HG02852 (cell line): ENCODE data around the gene GALNT10.

Experiments
- ATAC-seq: cut with Tn5 transposase; IDR thresholded peaks from one replicate; pipeline ENCODE4 v1.9.1; 2021; ENCODE audit warnings: mild to moderate bottlenecking, moderate library complexity; ENCODE audit not compliant: unreplicated experiment

GALNT10 gene

DNA sequence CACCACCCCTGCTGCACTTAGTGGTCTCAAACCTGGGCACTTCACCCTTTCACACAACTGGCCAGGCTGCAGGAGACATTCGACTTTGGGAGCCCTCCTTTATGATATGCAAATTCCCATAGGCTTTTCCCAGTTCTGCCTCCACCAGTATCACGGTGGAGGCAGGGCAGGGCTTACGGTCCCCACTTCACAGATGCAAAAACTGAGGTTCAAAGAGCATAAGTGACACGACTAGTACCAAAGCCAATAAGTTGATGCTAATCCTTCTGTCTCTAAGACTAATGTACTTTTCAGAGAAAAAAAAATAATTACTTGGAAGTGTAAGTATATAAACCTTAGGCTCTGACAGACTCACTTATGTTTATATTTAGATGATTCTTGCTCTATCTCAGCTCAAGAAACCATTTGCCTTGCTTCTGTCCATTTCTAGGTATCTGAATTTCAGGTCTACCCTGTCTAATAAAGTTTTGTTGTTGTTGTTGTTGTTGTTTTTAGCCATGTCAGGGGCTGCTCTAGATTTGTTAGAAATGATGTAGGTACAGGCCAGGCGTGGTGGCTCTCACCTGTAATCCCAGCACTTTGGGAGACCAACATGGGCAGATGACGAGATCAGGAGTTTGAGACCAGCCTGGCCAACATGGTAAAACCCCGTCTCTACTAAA, 10.7 kb downstream of the GALNT10 start:
- no peak for ATAC-seq

DNA sequence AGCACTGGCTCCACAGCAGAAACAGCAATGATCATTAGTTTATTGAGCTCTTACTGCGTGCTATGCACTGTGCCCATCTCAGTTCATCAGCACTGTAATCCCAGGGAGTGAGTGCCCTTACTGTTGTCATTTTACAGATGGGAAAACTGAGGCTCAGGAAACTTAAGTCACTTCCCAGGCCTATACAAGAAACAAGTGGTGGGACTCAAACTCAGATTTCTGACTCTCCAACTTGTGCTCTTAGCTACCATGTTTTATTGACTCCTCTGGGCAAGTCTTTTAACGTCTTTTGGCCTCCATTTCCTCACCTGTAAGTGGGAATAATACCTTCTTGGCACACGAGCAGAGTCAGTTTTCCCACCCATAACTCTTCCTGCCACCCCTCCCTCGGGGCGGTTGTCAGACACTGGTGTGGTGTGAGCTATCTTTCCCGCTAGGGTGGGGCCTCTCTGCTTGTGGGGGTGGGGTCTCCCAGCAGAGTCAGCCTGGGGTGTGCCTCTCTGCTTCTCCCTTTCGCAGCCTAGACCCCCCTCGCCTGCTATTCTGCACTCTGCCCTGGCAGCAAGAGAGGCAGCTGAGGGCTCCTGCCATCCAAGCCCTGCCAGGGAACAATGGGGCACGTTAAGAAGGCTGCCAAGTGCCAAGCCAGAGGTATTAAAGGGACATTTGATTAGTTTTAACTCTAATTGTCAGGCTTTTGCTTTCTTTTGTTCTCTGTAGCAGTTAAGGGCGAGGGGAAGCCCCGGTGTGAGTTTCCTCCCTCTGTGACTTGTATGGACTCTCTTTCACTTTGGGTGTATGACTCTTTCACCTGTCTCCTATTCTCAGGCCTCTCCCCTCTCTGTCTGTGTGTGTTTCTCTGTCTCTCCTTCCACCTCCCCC, 12.1 kb downstream of the GALNT10 start:
- peak; percentile 99 for ATAC-seq

DNA sequence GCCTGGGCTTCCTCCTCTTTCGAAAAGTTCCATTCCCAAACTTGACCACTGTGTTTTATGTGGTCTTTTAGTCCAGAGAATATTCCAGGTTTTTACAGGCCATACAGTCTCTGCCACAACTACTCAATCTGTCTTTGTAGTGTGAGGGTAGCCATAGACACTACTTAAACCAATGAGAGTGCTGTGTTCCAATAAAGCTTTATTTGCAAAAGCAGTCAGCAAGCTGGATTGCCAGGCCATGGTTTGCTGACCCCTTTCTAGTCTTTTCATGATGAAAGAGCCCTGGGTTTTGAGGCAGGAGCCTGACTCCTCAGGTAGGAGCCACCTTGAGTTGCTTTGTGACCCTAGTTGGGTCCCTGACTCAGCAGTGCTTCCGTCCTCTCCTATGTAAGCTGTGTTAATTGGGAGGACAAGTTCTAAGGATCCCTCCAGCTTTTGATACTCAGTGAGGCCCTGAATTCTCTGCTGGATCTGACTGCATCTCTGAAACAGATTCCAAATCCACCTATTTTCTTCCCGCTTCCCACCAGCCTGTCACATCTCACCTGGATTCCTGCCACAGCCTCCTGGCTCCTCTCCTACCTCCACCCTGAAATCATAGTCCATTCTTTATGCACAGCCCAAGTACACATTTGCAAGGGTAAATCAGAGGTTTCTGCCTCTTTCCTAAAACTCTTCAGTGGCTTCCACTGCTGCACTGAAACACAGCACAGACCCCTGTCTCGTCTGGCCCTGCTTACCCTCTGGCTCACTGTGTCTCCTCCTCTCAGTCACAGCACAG, 13.5 kb downstream of the GALNT10 start:
- ATAC-seq = no peak

DNA sequence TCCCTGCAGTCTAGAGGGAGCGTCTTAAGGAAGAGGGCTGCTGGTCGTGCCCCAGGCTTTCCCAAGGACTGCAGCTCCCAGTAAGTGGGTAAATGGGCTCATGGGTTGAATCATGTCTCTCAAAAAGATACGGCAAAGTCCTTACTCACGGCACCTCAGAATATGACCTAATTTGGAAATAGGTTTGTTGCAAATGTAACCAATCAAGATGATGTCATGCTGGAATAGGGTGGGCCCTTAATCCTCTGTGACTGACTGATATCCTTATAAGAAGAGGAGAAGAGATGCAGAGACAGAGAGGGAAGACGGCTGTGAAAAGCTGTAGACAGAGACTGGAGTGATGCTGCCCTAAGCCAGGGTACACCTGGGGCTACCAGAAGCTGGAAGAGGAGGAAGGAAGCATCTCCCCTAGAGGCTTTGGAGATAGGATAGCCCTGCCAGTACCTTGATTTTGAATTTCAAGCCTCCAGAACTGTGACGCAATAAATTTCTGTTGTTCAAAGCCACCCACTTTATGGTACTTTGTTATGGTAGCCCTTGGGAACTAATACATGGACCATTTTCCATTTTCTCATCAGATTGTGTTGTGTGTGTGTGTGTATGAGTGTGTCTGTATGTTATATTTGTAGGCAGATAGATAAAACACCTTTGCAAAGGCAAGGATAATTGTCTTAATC, 15.0 kb downstream of the GALNT10 start:
- ATAC-seq = no peak

DNA sequence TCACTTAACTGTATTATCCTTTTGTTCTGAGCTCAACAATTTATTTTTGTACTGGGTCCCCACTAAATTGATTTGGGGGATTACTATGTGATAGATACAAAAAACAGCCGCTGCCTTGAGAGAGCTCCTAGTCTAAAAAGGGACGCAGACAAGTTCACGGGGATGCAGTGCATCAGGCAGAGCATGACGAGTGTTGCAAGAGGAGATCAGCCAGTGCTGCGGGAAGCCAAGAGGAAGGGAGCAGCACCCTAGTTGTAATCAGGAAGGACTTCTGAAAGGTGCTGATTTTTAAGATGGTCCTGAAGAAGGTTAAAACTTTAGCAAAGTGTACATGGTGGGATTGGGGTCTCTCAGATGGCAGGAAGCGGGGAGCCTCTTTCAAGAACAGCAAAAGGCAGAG, 15.8 kb downstream of the GALNT10 start:
- ATAC-seq = no peak

DNA sequence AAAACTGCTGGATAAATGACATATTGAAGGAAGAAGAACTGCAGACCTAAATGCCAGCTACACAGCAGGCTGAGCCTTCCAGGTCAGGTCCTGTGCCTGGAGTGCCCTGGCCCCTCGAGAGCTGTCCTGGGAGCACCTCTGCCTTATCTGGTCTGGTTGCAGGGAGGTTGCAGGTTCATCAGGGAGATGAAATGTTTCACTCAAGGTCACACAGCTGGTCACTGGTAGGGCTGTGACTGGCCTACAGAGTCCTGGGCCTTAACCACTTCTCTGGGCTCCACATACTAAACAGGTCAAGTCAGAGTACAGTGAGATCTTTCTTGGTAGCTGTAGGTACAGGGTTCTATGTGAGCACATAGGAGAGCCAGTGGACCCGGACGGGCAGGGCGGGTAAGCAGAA, 16.7 kb downstream of the GALNT10 start:
- no peak for ATAC-seq

DNA sequence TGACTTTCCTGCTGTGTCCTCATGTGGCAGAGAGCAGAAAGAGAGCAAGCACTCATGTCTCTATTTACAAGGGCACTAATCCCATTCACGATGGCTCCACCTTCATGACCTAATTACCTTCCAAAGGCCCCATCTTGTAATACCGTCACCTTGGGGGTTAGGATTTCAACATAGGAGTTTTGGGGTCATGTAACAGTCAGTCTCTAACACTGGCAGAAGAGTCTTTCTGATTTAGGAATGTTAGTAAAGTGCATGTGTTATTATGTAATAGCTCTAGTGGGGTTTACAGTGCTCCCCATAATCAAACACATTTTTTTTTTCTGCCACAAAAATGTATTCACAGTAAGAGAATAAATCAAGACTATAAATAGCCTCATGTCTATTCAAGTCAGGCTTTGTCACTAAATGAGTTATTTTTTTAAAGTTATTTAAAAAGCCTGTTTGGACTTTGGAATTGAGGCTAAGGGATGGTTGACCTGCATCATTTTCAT, 19.1 kb downstream of the GALNT10 start:
- no peak for ATAC-seq

DNA sequence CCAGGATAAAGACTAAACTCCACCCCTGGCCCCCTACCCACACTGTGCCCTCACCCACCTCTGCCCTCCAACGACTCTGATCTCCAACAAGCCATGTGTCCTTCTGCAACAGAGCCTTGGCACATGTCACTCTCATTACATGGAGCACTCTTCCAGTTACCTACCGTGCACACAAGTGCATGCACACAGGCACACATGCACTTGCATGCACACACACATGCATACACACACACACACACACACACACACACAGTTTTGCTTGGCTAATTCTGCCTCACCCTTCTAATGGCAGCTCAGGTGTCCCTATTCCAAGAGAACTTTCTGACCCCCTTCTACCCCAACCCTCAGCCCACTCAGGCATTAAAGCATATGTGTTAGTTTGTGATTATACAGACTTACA, 19.6 kb downstream of the GALNT10 start:
- ATAC-seq = no peak

DNA sequence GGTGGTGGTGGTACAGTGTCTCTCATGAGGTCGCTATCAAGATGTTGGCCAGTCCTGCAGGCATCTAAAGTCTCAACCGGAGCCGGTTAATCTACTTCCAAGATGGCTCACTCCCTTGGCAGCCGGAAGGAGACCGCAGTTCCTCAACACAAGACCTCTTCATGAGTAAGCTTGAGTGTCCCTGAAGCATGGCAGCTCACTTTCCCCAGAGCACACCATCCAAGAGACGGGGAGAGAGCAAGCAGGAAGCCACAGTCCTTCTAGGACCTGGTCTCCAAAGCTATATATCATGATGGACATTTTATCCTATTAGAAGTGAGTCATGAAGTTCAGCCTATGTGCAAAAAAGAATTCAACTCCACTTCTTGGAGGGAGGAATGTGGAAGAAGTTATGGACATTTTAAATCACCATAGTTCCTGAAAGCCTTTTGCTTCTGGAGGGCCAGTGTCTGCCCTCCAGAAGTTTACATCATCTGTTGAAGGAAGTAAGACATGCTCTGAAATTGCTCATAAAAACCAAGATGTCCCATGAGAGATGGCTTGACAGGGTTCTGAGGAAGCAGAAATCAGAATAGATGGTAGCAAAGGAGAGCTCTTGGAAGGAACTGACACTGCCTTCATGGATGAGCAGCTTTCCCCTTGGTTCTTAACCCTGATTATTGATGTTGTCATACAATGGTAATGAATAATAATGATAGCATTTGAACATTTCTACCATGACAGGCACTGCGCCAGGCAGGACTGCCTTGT, 21.3 kb downstream of the GALNT10 start:
- ATAC-seq = no peak

DNA sequence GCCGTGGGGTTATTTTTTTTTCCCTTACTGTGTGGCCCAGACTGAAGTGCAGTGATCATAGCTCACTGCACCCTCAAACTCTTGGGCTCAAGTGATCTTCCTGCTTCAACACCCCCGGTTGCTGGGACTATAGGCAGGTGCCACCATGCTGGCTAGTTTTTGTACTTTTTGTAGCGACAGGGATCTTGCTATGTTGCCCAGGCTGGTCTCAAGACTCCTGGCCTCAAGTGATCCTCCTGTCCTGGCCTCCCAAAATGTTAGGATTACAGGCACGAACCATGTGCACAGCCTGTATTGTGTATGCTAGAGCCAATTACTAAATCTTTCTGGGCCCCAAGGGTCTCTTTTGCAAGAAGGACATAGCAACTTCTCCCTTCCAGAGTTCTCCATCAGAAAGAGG, 23.1 kb downstream of the GALNT10 start:
- no peak for ATAC-seq

DNA sequence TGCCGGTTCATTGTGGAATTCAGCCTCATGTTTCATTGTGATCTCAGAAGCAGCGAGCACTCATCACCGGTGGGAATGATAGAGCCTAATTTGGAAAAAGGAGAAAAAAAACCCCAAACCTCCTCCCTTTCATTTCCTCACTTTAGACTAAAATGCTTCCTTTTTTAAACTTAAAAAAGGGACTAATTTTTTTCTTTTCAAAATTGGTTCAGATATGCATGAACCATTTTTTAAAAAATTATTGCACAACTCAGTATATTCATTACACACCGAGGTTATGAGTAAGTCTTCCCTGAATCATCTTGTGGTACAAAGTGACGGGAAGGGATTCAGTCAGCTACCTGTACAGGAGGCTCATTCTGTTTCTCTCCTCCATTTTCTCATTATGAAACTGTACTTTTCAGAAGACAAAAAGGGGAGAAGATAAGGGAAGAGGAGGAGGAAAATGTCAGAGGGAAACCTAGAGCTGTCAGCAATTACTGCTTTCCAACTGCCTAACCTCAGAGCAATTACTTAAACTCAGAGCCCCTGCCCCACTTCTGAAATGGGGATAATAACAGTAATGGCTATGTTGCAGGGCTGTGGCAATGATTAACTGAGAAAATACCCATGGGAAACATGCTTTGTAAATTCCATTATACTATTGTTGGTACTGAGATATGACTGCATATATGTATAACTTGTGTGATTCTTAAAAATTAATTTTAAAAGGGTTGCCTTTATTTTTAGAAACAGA, 24.0 kb downstream of the GALNT10 start:
- ATAC-seq = peak; percentile 89

DNA sequence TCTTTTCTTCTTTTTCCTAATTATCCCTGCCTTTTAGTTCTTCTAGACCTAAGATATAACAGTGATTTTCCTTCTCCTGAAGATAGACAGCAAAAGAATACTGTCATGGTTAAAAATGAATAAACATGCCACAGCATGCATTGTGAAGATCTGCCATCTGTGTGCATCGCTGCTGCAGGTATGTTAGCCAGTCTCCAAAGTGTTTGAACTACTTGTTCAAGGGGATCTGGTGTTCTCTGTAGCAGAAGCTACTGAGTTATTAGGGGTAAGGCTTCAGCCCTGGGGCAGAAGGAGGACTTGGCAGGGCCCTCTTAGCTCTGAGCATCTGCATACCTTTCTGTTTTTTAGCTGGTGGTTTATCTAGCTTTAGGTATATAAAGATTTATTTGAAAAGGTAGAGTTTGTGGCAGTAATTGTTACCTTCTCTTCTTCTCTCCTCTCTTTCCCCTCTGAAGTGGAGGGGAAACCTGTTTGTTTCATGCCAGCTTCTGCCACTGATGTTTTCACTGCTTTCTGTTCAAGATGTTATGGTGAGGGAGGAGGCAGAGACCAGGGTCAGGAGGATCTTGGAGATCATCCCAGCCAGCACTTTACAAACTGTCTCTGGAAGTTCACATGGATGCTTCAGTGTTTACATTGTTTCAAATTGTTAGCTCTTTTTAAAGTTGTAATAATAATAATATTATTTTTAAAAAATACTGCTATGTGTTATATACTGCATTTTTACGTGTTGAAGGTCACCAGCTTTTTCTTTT, 25.2 kb downstream of the GALNT10 start:
- no peak for ATAC-seq

DNA sequence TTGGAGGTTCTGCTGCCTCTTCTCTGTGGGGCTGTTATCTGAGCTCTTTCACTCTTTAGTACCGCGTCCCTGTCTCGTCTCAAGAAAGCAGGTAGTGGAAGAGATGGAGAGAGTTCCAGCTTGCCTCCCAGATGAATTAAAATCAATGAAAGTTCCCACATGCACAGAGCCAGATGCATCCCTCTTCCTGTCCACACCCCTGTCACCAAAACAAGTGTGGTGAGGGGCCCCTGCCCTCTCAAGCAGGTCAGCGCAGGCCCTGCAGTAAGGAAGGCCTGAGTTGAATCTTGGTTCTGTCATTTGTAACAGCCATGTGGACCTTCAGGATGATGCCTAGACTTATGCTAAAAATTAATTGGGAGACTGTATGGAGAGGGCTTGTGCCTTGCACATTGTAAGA, 26.9 kb downstream of the GALNT10 start:
- ATAC-seq = no peak

DNA sequence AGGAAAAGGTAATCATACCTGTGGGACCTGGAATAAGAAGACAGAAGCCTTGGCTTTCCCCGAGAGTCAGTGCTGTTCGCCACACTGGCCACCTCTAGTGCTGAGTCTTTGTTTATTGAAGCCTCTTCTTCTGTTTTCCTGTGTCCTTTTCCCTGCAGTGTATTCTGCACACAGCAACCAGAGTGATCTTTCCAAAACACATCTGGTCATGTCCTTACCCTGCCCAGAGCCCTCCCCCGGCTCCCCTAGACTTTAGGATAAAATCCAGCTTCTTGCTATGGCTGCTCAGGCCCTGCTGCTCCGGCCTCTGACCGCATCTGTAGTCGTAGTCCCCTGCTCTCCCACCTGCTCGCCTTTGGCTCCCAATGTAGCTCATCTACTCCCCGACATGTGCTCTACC, 28.3 kb downstream of the GALNT10 start:
- ATAC-seq = no peak

DNA sequence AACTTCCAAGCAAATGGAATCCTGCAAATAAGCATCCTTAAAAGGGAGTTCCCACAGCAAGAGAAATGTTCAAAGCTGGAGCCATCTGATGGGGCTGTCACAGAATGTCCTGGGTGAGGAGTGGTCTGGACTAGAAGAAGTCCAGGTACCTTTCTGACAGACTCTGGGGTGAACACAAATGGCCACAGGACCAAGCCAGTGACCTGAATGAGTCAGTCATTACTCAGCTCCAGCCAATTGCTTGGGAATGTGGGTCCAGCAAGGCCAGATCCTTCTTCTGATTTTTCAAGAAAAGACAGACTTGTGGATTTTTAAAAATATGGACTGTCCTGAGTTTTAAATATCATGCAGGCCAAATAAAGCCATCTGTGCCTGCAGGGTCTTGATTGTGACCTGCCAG, 30.1 kb downstream of the GALNT10 start:
- no peak for ATAC-seq

DNA sequence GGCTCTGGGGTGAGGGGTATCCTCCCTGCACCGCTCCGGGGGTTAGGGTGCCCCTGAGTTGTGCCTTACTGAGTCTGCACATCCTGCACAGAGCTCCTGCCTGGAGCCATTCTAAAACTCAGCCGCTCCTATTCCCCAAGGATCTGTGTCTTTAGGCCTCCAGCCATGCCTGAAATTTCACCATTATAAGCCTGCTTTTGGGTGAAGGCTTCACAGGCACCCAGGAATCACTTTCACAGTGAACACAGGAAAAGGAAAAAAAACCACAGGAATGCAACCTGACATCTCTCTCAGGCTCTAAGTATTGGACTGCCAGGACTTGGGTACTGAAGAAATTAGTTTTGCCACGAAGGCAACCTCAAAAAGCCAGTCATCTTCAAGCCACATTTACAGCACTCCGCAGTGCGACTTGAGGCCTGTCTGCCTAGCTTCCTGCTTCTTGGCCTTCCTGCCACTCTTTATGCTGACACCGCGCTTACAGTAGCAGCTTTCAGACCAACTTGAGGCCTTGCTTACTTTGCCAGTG, 30.9 kb downstream of the GALNT10 start:
- ATAC-seq = peak; percentile 74

DNA sequence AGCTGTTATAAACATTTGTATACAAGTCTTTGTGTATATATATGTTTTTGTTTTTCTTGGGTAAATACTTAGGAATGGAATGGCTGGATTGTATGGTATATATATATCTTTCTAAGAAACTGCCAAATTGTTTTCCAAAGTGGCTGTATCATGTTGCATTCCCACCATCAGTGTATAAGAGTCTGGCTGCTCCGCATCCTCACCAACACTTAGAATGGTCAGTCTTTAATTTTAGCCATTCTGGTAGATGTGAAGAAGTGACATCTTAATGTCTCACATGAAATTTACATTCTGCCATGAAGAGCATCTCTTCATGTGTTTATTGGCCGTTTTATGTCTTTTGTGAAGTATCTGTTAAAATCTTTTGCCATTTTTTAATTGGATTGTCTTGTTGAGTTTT, 31.9 kb downstream of the GALNT10 start:
- ATAC-seq = no peak

DNA sequence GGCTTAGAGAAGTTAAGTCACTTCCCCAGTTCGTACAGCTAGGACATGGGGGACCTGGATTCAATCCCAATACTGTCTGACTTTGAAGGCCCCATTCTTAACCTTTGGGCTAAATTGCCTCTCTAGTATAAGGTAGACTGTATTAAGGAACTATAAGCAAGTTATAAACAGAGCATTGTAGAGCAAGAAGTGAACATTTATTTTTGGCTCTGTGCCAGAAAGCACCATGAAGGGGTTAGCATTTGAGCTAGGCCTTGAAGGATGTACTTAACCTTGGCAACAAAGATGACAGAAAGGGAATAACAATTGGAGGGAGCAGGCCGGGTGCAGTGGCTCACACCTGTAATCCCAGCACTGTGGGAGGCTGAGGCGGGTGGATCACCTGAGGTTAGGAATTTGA, 32.8 kb downstream of the GALNT10 start:
- no peak for ATAC-seq

DNA sequence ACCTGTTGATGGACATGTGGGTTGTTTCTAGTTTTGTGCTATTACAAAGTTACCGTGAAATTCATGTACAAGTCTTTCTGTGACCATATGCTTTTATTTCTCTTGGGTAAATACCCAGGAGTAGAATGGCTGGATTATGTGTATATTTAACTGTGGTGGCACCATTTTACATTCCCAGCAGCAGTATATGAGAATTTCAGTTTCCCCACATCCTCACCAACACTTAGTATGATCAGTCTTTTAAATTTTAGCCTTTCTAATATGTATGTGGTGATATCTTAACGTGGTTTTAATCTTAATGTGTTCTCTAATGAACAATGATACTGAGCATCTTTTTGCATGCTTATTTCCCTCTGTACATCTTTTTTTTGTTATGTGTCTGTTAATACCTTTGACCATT, 36.6 kb downstream of the GALNT10 start:
- ATAC-seq = no peak
